ENCODE data around the gene ZNF444.
A peak's percentile ranks its signal among the peaks of the same experiment; 100 is the strongest.

ZNF444 gene

DNA sequence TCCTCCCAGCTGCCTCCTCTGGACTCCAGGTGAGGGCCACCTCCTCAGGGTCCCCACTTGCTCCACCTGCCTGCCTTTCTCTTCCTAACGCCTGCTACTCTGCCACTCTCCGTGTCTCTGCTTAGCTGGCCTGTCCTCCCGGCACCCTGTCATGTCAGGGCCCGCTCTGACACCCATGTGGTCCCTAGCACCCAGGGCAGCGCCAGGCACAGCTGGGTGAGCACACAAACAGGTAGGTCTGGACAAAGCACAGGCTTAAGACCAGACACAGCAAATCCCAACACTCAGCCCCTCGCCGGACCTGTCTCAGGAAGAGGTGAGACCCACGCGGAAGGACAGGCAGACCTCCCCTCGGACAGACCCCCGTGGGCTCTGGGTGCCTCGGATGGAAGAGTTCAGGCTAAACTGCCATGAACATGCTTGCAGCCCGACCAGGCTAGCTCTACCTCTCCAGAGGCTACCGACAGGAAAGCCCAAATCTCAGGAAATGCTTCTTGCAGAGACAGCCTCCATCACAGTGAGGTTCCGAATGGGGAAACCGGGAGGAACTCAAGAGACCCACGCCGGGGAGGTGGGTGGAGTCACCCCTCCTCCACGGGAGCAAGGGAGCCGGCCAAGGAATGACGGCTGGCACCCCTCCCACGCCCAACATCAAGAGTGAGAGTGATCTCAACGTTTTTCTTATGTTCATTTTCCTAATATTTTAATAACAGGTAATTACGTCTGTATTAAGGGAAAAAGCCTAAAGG lies 32.5 kb upstream of the ZNF444 start:
- peak; percentile 45 for DNase-seq (ENCODE audit: low read depth)
- peak overlapping the region; percentile 15 for H3K4me3 ChIP-seq (ENCODE audit: low read length)
- TF ChIP-seq, protein P1, sequence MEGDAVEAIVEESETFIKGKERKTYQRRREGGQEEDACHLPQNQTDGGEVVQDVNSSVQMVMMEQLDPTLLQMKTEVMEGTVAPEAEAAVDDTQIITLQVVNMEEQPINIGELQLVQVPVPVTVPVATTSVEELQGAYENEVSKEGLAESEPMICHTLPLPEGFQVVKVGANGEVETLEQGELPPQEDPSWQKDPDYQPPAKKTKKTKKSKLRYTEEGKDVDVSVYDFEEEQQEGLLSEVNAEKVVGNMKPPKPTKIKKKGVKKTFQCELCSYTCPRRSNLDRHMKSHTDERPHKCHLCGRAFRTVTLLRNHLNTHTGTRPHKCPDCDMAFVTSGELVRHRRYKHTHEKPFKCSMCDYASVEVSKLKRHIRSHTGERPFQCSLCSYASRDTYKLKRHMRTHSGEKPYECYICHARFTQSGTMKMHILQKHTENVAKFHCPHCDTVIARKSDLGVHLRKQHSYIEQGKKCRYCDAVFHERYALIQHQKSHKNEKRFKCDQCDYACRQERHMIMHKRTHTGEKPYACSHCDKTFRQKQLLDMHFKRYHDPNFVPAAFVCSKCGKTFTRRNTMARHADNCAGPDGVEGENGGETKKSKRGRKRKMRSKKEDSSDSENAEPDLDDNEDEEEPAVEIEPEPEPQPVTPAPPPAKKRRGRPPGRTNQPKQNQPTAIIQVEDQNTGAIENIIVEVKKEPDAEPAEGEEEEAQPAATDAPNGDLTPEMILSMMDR (conservative IDR thresholded peaks at IDR 0.05; ENCODE audit: low read length), result no peak

DNA sequence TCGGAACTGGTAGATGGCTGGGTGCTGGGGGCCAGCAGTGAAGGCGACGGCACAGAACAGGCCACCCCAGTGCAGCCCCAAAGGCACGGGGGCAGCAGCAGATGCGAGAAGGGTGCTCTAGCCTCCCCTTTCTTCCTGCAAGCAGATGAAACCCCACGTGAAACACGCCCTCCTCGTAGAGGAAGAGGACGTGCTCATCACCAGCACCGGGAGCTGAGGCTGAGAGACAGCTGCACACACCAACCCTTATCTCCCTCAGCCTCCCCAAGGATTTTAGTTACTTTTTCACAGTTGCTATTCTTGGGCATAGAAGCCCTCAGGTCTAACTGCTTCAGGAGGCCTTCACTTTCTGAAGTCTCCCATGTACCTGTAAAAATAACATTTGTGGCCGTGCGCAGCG lies 31.9 kb upstream of the ZNF444 start:
- DNase-seq (ENCODE audit: low read depth), result peak; percentile 31
- TF ChIP-seq, protein P1 (conservative IDR thresholded peaks at IDR 0.05; ENCODE audit: low read length), result no peak
- H3K4me3 ChIP-seq (ENCODE audit: low read length), result no peak overlapping the region

DNA sequence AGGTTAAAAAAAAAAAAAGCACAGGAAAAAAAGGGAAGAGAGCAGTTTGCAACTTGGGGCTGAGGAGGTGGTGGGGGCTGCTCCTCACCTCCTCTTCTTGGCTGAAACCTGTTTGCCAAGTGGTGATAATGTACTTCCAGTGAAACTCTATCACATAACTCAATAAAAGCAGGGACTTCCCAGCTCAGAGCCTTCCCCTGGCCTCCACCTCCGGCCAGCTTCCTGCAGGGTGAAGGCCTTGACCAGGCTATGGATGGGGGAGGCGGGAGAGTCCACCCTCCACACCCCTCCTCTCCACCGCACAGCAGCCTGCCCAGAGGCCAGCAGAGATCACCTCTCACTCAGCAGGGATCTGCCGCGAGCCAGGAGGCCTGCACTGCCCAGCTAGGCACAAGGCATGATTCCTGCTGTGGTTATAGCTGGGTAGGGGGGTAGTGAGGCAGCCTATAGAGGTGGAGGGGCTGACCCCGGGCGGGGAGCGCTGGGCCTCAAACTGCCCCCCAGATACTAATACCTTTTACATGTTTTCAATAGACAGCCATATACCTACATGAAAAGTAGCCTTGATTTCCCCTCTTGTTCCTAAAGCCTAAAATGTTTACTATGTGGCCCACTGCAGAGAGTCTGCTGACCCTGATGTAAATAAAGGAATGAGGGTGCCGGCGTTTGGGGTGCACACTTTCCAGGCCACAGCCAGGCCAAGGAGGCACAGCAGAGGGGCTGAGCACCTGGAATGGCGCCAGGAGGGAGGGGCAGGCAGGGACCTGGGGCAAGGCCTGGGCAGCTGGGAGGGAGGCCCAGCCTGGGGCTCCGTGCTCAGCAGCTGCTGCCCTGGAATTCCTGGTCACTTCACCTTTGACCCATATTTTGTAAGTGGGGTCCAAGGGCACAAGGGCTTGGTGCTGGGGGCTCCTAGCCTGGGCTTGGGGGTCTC lies 30.3 kb upstream of the ZNF444 start:
- no peak overlapping the region for H3K4me3 ChIP-seq (ENCODE audit: low read length)
- no peak for DNase-seq (ENCODE audit: low read depth)
- TF ChIP-seq, protein P1 (conservative IDR thresholded peaks at IDR 0.05; ENCODE audit: low read length), result no peak

DNA sequence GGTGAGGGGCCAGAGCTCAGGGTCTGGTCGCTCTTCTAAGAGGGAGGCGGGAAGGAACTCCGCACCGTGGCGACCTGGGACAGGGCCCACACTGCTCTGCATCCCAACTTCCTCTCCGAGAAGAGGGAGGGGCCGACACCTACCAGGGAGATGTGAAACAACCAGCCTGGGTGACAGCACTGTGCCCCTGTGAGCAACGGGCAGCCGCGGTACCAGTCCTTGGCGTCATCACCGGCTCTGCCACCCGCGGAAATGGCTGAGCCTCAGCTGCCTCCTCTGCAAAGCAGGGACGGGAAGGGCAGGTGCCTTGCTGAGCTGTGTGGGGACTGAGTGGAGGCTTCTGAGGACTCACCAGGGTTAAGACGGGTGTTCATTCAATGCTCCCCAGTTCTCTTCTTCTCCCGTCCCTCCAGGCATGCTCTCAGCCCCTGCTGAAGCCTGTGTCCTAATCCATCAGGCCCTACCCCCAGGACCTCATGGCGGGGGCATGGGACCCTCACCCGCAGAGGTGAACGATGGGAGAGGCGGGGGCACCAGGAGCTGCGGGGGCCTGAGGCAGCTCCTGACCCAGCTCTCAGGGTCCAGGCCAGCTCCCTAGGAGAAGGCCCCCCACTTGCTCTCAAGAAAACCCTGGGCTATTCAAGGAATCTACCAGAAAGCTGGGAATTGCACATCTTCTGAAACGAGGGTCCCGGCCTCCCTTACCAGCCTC lies 29.3 kb upstream of the ZNF444 start:
- no peak for DNase-seq (ENCODE audit: low read depth)
- TF ChIP-seq, protein P1 (conservative IDR thresholded peaks at IDR 0.05; ENCODE audit: low read length), result no peak
- no peak overlapping the region for H3K4me3 ChIP-seq (ENCODE audit: low read length)

DNA sequence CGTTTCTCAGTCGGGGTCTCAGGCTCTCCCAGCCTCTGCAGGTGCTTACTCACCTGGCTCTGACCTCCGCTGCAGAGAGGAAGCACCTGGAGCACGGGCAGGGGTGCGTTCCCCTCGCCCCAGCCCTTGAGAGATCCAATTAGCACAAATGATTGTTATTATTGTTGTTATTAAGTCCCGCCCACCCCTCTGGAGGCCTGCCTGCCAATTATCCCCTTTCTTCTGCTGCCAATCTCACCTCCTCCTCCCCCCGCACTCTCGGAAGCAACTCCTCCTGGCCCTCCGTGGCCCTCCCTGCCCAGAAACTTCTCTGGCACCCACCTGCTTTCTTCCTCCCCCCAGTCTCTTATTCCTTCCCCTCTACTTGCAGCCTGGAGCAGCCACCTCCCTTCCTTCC lies 28.8 kb upstream of the ZNF444 start:
- TF ChIP-seq, protein P1 (conservative IDR thresholded peaks at IDR 0.05; ENCODE audit: low read length), result no peak
- H3K4me3 ChIP-seq (ENCODE audit: low read length), result no peak overlapping the region
- no peak for DNase-seq (ENCODE audit: low read depth)

DNA sequence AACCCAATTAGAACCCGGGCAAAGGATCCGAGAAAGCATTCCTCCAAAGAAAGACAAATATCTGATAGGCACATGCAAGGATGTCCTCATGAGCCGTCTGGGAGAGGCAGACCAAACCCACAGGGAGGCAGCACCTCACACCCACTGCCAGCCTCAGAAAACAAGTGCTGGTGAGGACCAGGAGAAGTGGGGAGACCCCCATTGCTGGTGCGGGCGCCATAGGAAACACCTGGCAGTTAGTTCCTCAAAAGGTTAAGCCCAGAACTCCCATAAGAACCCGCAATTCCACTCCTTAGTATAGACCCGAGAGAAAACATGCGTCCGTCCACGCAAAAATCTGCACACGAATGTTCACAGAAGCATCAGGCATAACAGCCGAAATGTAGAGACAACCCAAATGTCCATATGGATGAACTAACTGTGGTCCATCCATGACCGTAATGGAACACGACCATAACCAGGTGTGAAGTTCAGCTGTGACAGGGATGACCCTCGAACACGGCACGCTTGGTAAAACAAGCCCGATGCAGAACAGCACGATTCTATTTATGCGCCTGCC lies 27.9 kb upstream of the ZNF444 start:
- DNase-seq (ENCODE audit: low read depth), result no peak
- no peak overlapping the region for H3K4me3 ChIP-seq (ENCODE audit: low read length)

More for the DNA sequence above, 27.9 kb upstream of the ZNF444 start:
- TF ChIP-seq, protein P1 (conservative IDR thresholded peaks at IDR 0.05; ENCODE audit: low read length), result no peak
